H1 (cell line): ENCODE results near the gene FAM149B1. TPM values are rescaled to one million over a fixed set of nuclear protein-coding genes. Genes with fewer than 3 reads are reported as not detected.

Experiments used
- CTBP2 ChIP-seq: IDR thresholded peaks from 2 replicates; pipeline ENCODE4 v1.7.0; 2011; ENCODE audit warnings: borderline replicate concordance, mild to moderate bottlenecking, moderate library complexity, mixed read lengths, low read length; ENCODE audit not compliant: insufficient read depth, insufficient read length
- SAP30 ChIP-seq: fragments of 300-600 bp; sonication (generic); IDR thresholded peaks from 2 replicates; pipeline ENCODE4 v1.7.1; 2012; ENCODE audit warnings: low read length, moderate library complexity, mild to moderate bottlenecking, inconsistent platforms; ENCODE audit not compliant: insufficient read depth, insufficient replicate concordance
- TAF7 ChIP-seq: optimal IDR thresholded peaks from 2 replicates; pipeline ENCODE3; 2011; ENCODE audit warnings: low read depth, mild to moderate bottlenecking, inconsistent platforms, low read length, moderate library complexity, borderline replicate concordance
- polyA plus RNA-seq, 7 experiments: library from polyadenylated mRNA; depleted of rRNA in 3 of 7; stranded (reverse) in 5 of 7; unstranded in 2 of 7; fragments of >200 nt in 5 of 7; fragments of 200-250 nt in 2 of 7; gene quantifications; 1 replicate in 5 of 7; 2 replicates in 1 of 7; 4 replicates in 1 of 7; pipeline versions ENCODE4 v1.2.1 to v1.2.3, GENCODE V29; 2011 to 2013; ENCODE audit warnings: missing spikeins in 2 of 7, mixed read lengths in 2 of 7
- total RNA-seq: library from RNA; stranded (reverse); fragmentation: NEBNext Ultra II Directional; extraction: Animal tissue kit (Norgen Biotek cat#: 25700); gene quantifications from 2 replicates; pipeline ENCODE4 v1.2.1, GENCODE V29; 2021
- TF ChIP-seq, protein P1 (sequence below): fragments of 300-600 bp; sonication (generic); IDR thresholded peaks from 2 replicates; pipeline ENCODE4 v1.7.1; 2012; ENCODE audit warnings: low read length, moderate library complexity, mild to moderate bottlenecking, inconsistent platforms; ENCODE audit not compliant: insufficient replicate concordance

Gene FAM149B1
- total and polyA plus RNA-seq, 2 of the 8 experiments (the other 6 are each of a cell fraction or from before 2014, with no cell fraction given), result 16.8 to 21.9 TPM

DNA sequence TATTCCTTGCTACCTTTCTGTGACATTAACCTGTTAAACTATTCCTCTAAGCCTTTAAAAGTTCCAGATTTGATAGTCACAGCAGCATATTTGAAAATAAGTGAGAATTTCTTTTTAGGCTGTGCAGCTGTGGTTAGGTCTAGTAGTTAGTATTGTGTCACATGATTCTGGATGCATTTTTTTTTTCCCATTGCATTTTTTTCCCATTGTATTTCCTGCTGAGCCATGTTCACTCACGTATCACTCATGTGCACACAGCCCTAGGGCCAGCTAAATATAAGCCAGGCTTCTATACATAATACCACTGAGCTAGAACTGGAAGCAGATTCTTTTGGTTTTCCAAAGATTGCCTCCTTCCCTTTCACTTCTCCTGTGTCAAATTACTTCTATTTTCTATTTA lies 41.8 kb downstream of the FAM149B1 start (continued):
- TF ChIP-seq SAP30, result no peak
- TF ChIP-seq, protein P1, sequence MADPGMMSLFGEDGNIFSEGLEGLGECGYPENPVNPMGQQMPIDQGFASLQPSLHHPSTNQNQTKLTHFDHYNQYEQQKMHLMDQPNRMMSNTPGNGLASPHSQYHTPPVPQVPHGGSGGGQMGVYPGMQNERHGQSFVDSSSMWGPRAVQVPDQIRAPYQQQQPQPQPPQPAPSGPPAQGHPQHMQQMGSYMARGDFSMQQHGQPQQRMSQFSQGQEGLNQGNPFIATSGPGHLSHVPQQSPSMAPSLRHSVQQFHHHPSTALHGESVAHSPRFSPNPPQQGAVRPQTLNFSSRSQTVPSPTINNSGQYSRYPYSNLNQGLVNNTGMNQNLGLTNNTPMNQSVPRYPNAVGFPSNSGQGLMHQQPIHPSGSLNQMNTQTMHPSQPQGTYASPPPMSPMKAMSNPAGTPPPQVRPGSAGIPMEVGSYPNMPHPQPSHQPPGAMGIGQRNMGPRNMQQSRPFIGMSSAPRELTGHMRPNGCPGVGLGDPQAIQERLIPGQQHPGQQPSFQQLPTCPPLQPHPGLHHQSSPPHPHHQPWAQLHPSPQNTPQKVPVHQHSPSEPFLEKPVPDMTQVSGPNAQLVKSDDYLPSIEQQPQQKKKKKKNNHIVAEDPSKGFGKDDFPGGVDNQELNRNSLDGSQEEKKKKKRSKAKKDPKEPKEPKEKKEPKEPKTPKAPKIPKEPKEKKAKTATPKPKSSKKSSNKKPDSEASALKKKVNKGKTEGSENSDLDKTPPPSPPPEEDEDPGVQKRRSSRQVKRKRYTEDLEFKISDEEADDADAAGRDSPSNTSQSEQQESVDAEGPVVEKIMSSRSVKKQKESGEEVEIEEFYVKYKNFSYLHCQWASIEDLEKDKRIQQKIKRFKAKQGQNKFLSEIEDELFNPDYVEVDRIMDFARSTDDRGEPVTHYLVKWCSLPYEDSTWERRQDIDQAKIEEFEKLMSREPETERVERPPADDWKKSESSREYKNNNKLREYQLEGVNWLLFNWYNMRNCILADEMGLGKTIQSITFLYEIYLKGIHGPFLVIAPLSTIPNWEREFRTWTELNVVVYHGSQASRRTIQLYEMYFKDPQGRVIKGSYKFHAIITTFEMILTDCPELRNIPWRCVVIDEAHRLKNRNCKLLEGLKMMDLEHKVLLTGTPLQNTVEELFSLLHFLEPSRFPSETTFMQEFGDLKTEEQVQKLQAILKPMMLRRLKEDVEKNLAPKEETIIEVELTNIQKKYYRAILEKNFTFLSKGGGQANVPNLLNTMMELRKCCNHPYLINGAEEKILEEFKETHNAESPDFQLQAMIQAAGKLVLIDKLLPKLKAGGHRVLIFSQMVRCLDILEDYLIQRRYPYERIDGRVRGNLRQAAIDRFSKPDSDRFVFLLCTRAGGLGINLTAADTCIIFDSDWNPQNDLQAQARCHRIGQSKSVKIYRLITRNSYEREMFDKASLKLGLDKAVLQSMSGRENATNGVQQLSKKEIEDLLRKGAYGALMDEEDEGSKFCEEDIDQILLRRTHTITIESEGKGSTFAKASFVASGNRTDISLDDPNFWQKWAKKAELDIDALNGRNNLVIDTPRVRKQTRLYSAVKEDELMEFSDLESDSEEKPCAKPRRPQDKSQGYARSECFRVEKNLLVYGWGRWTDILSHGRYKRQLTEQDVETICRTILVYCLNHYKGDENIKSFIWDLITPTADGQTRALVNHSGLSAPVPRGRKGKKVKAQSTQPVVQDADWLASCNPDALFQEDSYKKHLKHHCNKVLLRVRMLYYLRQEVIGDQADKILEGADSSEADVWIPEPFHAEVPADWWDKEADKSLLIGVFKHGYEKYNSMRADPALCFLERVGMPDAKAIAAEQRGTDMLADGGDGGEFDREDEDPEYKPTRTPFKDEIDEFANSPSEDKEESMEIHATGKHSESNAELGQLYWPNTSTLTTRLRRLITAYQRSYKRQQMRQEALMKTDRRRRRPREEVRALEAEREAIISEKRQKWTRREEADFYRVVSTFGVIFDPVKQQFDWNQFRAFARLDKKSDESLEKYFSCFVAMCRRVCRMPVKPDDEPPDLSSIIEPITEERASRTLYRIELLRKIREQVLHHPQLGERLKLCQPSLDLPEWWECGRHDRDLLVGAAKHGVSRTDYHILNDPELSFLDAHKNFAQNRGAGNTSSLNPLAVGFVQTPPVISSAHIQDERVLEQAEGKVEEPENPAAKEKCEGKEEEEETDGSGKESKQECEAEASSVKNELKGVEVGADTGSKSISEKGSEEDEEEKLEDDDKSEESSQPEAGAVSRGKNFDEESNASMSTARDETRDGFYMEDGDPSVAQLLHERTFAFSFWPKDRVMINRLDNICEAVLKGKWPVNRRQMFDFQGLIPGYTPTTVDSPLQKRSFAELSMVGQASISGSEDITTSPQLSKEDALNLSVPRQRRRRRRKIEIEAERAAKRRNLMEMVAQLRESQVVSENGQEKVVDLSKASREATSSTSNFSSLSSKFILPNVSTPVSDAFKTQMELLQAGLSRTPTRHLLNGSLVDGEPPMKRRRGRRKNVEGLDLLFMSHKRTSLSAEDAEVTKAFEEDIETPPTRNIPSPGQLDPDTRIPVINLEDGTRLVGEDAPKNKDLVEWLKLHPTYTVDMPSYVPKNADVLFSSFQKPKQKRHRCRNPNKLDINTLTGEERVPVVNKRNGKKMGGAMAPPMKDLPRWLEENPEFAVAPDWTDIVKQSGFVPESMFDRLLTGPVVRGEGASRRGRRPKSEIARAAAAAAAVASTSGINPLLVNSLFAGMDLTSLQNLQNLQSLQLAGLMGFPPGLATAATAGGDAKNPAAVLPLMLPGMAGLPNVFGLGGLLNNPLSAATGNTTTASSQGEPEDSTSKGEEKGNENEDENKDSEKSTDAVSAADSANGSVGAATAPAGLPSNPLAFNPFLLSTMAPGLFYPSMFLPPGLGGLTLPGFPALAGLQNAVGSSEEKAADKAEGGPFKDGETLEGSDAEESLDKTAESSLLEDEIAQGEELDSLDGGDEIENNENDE, result no peak
- TF ChIP-seq TAF7, result no peak
- no peak for TF ChIP-seq CTBP2
